ENCODE measurements around the gene TTC7B.
"Not testable (repeated sequence)": the region's sequence is repeated elsewhere in the genome, so short reads cannot be mapped to it uniquely, and the experiment has no call there.

The TTC7B gene

GRCh38 chr14:90538095-90538494, 278.1 kb downstream of the TTC7B start:
- no peak for DNase-seq

GRCh38 chr14:90536511-90537191, 279.6 kb downstream of the TTC7B start:
- no peak for DNase-seq

DNA sequence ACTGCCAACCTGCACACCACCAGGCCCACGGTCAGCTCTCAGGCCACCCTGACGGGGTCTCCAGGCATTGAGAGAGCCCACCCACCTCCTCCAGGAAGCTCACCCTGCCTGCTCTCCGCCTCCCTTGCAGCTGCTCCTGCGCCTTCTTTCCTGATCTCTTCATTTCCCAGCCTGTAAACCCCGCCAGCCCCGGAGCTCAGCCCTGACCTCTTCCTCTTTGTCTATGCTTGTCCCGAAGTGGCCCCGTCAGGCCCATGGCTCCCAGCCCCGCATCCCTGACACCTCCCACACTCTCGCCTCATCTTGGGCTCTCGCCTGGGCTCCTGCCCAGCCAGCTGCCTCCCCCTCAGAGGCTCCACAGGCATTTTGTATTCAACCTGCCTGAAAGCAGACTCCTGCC, 280.1 kb downstream of the TTC7B start:
- no peak for DNase-seq

- DNase-seq = no peak
These were observed 280.6 kb downstream of the TTC7B start for GRCh38 chr14:90535556-90536090.

GRCh38 chr14:90534838-90535555, 281.2 kb downstream of the TTC7B start:
- DNase-seq = no peak

DNA sequence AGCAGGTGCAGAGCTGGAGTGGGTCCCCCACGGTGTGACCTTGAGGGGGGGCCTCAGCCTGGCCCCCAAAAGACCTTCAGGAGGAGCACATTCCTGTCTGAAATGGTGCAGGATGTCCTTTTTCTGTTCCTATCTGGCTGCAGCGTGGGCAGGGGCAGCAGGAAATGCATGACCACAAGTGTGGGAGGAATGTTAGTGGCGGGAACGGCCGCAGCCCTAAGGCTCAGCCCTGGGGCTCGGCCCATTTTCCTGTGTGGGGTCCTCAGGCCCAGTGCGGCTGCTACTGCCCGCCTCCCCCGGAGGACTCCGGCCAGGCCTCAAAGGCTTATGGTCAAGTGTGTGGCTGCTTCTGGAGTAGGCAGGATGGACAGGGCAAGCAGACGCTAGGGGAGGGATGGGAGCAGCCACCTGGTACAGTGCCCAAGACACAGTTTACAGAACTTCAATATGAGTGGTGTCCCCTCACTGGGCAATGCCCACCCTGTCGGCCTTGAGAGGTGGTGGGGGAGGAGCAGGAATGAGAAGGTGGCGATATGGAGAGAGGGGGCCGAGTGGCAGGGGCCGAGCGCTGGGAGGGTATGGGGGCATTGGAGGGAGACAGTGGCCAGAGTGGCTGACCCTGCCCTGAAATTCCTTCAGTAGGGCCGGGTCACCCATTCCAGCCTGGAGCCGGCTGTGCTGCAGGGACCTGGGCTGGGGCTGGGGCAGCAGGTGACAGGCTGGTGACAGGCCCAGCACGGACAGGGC, 282.0 kb downstream of the TTC7B start:
- DNase-seq = peak; percentile 18

- DNase-seq = no peak
These were observed 282.6 kb downstream of the TTC7B start for GRCh38 chr14:90533591-90534021.

DNA sequence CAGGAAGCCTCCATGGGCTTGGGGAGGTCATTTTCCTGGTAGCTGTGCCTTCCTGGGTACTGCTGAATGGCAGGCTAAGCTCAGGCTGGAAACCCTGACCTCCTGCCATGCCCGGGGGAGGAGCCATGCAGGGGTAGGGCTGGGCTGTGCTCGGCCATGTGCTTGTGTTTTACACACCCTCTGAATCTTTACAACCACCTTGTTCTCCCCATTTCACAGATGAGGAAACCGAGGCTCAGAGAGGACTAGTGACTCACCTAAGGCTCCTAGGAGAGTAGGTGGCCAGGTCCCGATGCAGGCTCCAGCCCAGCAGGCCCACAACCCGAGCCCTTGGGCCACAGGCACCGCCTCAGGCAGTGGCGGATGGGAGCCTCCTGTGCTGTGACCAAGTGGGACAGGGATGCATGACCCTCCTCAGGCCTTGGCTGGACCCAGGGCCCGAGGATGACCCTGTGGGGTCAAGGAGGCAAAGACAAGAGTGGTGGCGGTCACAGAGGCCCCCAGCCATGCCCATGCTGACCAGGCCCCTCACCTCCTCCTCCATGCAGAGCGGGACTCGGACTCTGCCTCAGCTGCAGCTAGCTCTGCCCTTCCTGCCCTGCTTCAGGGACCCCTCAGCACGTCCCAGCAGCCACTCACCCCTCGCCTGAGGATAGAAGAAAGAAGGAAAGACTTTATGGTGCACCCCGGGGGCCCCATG, 283.3 kb downstream of the TTC7B start:
- no peak for DNase-seq

DNA sequence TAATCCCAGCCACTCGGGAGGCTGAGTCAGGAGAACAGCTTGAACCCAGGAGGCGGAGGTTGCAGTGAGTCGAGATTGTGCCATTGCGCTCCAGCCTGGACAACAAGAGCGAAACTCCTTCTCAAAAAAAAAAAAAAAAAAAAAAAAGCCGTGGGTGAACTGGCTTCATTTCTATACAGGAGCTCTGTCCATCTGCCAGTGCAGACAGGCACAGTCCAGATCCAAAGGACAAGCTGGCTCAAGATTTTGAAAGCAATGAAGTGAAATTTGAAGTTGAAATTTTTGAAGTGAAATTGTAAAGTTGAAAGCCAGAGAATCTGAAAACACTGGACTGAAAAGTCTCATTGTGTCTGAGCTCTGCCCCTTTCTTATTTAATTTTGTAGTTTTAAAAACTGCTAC, 284.7 kb downstream of the TTC7B start:
- DNase-seq = no peak

GRCh38 chr14:90530523-90530922, 285.7 kb downstream of the TTC7B start:
- DNase-seq = no peak

GRCh38 chr14:90527978-90528377, 288.3 kb downstream of the TTC7B start:
- no peak for DNase-seq

DNA sequence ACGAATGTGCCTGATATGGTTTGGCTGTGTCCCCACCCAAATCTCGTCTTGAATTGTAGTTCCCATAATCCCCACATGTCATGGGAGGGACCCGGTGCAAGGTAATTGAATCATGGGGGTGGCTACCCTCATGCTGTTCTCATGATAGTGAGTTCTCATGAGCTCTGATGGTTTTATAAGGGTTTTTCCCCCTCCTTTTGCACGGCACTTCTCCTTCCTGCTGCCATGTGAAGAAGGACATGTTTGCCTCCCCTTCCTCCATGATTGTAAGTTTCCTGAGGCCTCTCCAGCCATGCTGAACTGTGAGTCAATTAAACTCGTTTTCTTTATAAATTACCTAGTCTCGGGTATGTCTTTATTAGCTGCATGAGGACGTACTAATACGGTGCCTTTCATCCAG, 289.7 kb downstream of the TTC7B start:
- not testable (repeated sequence) for DNase-seq

DNA sequence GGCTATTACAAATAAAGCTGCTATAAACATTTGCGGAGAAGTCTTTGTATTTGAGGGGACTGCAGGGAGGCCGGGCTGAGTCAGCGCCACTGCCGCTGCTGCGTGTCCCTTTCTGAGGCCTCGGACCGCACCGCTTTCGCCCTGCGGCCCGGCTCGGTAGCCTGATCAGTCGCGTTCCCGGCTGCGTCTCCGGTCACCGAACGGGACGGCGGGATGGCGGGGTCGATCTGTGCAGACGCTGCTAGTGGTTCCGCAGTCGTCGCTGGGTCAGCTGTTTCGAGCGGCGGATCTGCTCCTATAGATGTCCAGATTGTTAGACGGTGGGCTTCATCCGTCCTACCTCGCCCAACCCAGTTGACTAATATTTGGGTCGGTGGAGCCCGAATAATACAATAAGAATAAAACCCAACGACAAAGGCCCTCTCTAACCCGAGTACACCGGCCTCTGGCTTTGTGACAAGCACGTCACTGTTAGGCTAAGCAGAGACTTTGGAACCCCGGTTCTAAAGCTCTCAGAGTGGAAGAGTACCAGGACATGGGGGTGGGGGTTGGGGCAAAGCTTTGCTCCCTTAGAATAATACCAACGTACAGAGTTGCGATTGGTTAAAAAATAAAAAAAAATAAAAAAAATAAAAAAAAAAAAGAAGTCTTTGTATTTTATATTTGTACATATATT, 290.7 kb downstream of the TTC7B start:
- not testable (repeated sequence) for DNase-seq

DNA sequence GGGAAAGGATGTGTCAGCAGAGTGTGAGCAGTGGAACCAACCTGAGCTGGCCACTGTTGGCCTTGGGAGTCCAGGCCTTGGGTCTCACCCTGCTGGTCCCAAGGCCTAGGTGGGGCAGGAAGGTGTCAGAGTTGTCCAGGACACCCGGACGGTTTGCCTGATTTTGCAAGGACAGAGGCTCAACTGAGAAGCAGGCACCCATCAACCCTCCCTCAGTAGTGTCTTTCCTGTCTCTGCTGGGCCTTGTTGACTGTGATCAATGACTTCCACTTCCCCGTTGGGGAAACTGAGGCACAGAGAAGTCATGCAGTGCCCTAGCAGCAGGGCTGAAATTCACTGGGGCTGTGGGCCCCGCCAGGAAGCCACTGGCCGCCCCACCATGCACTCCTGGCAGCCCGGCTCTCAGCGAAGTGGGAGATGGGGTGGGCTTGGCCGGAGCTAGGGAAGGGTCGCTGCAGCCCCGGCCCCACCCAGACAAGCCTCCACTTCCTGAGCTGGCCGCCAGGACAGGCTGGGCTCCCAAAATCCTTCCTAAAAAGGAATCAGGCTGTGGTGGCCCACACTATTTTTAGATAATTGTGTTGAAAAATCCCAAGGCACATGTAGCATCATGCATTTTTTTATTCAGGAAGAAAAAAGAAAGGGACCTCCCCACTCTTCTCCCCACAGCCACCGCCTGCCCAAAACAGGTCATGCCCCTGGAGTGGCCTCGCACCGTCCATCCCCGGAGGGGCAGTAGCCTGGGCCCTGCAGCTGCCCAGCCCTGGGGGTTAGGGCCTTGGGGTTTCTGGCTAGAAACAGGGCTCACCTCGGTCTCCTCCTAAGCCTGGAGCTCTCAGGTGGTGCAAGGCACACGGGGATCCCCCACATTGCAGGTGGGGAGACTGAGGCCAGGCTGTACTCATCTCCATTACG, 292.0 kb downstream of the TTC7B start:
- no peak for DNase-seq

- no peak for DNase-seq
These were observed 292.7 kb downstream of the TTC7B start for GRCh38 chr14:90523544-90523943.

GRCh38 chr14:90522571-90523191, 293.5 kb downstream of the TTC7B start:
- peak; percentile 19 for DNase-seq

DNA sequence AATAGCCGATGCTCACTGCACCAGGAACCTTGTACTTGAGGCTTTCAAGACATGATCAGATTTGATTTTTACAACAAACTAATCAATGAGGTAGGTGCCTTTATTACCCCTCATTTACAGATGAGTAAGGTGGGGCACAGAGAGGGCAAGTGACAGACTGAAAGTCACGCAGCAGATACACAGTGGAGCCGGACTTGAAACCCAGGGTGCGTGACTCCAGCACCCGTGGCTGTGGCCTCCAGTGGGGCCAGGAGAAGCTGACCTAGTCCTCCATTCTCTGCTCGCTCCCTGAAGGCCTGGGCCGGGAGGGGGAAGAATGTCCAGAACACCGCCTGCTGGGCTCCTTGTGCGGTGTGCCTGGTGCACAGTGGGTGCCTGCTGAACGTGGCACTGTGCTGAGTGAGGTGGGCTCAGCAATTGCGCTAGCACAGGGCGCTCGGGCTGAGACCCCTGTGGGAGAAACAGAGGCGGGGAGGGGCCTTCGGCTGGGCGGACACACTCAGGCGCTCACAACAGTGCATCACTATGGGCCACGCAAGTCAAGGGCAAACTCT, 294.2 kb downstream of the TTC7B start:
- no peak for DNase-seq

DNA sequence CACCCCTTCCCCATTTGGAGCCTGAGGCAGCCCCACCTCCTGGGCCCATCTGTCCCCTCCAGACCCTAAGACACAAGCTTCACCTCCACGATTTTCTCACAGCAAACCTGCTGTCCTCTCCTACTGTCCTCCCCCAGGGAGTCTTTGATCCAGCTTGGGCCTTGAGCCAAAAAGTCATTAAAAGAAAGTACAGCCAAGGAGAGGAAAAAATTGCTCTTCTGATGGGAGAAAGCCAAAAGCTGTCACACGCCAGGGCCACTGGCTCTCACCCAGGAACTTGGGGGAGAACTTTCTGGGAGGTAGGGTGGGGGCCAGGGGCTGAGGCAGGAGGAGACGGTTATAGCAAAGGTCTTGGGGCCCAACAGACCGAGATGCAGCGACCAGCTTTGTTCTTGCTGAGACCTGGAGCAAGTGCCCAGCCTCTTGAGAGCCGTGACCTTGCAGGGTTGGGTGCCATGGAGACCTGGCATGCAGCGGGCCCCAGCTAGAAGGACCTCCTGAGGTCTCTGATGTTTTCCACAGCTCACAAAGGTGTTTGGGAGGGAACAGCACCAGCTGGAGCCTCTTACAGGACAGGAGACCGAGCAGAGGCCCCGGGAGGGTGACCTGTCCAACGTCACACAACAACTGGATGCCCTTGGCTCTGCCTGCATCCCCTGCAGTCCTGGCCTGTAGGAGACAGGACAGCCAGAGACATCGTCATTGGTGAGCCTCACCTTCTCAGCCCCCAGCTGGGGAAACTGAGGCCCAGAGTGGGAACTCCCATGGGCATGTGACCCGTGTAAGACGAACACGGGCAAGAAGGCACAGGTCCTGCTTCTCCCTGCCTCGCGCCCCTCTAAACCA, 294.9 kb downstream of the TTC7B start:
- DNase-seq = no peak

GRCh38 chr14:90520326-90520725, 295.9 kb downstream of the TTC7B start:
- DNase-seq = no peak
